Loucy (cell line): ENCODE data around the gene BCL2.

ENCODE experiments used
- H2AFZ ChIP-seq: fragments of 200-600 bp; sonication (generic); 2 replicates; pipeline ENCODE4 v1.6.0; 2016; ENCODE audit warnings: antibody characterized with exemption, mild to moderate bottlenecking, low read length, moderate library complexity
- H3F3A ChIP-seq: fragments of 200-600 bp; 2 replicates; pipeline ENCODE4 v1.6.0; 2016; ENCODE audit warnings: antibody characterized with exemption, low read depth, mild to moderate bottlenecking
- H3K27me3 ChIP-seq: fragments of 200-600 bp; sonication (generic); 2 replicates; pipeline ENCODE4 v1.6.1; 2014; ENCODE audit warnings: low read length, mild to moderate bottlenecking; ENCODE audit not compliant: insufficient read depth, poor library complexity, severe bottlenecking
- H3K36me3 ChIP-seq: fragments of 200-600 bp; sonication (generic); 2 replicates; pipeline ENCODE4 v1.6.1; 2016; ENCODE audit warnings: low read length; ENCODE audit not compliant: insufficient read depth
- H3K4me1 ChIP-seq: fragments of 200-600 bp; sonication (generic); 2 replicates; pipeline ENCODE4 v1.5.1; 2014; ENCODE audit warnings: low read length, mild to moderate bottlenecking; ENCODE audit not compliant: insufficient read depth, poor library complexity, severe bottlenecking
- H3K4me2 ChIP-seq: fragments of 200-600 bp; sonication (generic); 2 replicates; pipeline ENCODE4 v1.6.0; 2014; ENCODE audit warnings: antibody characterized with exemption, low read length, low read depth, mild to moderate bottlenecking; ENCODE audit not compliant: poor library complexity, severe bottlenecking
- H3K4me3 ChIP-seq: fragments of 200-600 bp; sonication (generic); 2 replicates; pipeline ENCODE4 v1.5.1; 2014; ENCODE audit warnings: low read length, mild to moderate bottlenecking, mixed read lengths; ENCODE audit not compliant: poor library complexity, severe bottlenecking
- H3K79me2 ChIP-seq: fragments of 200-600 bp; sonication (generic); 2 replicates; pipeline ENCODE4 v1.6.1; 2014; ENCODE audit warnings: low read length; ENCODE audit not compliant: insufficient read depth
- H3K9ac ChIP-seq: fragments of 200-600 bp; sonication (generic); 2 replicates; pipeline ENCODE4 v1.6.0; 2014; ENCODE audit warnings: mild to moderate bottlenecking, low read depth, low read length, moderate library complexity; ENCODE audit not compliant: poor library complexity, severe bottlenecking
- H3K9me2 ChIP-seq: fragments of 200-600 bp; sonication (generic); replicated peaks from 2 replicates; pipeline ENCODE4 v1.6.1; 2016; ENCODE audit warnings: low read depth, low read length, mixed read lengths
- H3K9me3 ChIP-seq: fragments of 200-600 bp; sonication (generic); 2 replicates; pipeline ENCODE4 v1.6.1; 2014; ENCODE audit warnings: mild to moderate bottlenecking, antibody characterized with exemption, low read length, low read depth; ENCODE audit not compliant: insufficient read depth
- H4K20me1 ChIP-seq: fragments of 200-600 bp; sonication (generic); 2 replicates; pipeline ENCODE4 v1.6.0; 2014; ENCODE audit warnings: antibody characterized with exemption, low read length, mild to moderate bottlenecking; ENCODE audit not compliant: insufficient read depth, poor library complexity, severe bottlenecking
- EZH2phosphoT487 ChIP-seq: fragments of 200-600 bp; IDR thresholded peaks from 2 replicates; pipeline ENCODE4 v1.6.1; 2018; ENCODE audit warnings: antibody characterized with exemption, mild to moderate bottlenecking, moderate library complexity, borderline replicate concordance
- TF ChIP-seq, protein P1 (sequence below): fragments of 200-600 bp; sonication (generic); conservative IDR thresholded peaks from 2 replicates; pipeline ENCODE4 v1.5.1; 2014; ENCODE audit warnings: mild to moderate bottlenecking, antibody characterized with exemption, low read length

Gene BCL2

DNA sequence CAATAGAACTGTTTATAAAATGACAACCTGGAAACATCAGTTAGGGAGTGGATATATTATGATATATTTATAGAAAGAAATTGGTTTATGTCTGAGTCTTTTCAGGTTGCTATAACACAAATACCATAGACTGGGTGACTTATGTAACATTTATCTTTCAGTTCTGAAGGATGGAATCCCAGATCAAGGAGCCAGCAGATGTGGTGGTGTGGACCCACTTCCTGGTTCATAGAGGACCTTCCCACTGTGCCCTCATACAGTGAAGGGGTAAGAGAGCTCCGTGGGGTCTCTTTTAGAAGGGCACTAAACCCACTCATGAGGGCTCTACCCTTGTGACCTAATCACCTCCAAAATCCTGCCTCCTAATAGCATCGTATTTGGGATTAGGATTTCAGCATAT is 86.7 kb downstream of the BCL2 start:
- H3K4me3 ChIP-seq = no peak overlapping the region
- no peak overlapping the region for H3K9ac ChIP-seq
- H3K36me3 ChIP-seq = no peaks in the 10 kb centered on the region
- peaks cover 46% of the 10 kb centered on the region; the same call in 1 of the 2 replicates for H3K79me2 ChIP-seq
- peaks cover 13% of the 10 kb centered on the region for H3K4me1 ChIP-seq
- H3F3A ChIP-seq = no peaks in the 10 kb centered on the region
- H4K20me1 ChIP-seq = no peaks in the 10 kb centered on the region
- TF ChIP-seq EZH2phosphoT487 = no peak
- TF ChIP-seq, protein P1, sequence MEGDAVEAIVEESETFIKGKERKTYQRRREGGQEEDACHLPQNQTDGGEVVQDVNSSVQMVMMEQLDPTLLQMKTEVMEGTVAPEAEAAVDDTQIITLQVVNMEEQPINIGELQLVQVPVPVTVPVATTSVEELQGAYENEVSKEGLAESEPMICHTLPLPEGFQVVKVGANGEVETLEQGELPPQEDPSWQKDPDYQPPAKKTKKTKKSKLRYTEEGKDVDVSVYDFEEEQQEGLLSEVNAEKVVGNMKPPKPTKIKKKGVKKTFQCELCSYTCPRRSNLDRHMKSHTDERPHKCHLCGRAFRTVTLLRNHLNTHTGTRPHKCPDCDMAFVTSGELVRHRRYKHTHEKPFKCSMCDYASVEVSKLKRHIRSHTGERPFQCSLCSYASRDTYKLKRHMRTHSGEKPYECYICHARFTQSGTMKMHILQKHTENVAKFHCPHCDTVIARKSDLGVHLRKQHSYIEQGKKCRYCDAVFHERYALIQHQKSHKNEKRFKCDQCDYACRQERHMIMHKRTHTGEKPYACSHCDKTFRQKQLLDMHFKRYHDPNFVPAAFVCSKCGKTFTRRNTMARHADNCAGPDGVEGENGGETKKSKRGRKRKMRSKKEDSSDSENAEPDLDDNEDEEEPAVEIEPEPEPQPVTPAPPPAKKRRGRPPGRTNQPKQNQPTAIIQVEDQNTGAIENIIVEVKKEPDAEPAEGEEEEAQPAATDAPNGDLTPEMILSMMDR = no peak
- H3K4me2 ChIP-seq = no peak overlapping the region
- H3K9me2 ChIP-seq = no peaks in the 10 kb centered on the region
- no peaks in the 10 kb centered on the region for H3K27me3 ChIP-seq
- no peaks in the 10 kb centered on the region for H3K9me3 ChIP-seq
- H2AFZ ChIP-seq = no peak overlapping the region

DNA sequence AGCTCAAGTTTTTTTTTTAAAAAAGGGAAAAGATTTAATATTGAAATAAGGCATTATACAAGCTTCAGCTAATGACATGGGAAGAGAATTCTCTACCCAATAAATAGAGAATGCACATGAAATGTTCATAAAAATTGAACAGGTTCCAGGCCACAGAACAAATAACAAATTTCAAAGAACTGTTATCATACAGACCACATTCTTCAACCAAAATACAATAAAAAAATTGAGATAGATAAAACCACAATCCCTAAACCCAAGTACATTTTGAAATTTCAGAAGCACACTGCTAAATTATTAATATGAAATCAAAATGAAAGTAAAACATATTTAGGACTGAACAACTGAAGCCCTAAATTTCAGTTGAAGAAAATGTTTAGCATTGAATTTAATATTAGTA is 89.6 kb downstream of the BCL2 start:
- Histone ChIP-seq H3K9me3 (no peaks in the 10 kb centered on the region), H3K79me2 (peaks cover 58% of the 10 kb centered on the region), H4K20me1 (no peaks in the 10 kb centered on the region), H3K4me1 (peaks cover 13% of the 10 kb centered on the region), H3K4me3 (peak overlapping the region; percentile 45), H3K36me3 (0 out of 2 replicates have a peak, but pooled peaks cover 5% of the 10 kb centered on the region), H3K9me2 (no peaks in the 10 kb centered on the region), H3K4me2 (peak overlapping the region; percentile 41), H2AFZ (no peak overlapping the region), H3F3A (no peaks in the 10 kb centered on the region), H3K27me3 (no peaks in the 10 kb centered on the region), H3K9ac (peak overlapping the region; percentile 2)
- TF ChIP-seq, protein P1 = no peak
- TF ChIP-seq EZH2phosphoT487 = no peak

DNA sequence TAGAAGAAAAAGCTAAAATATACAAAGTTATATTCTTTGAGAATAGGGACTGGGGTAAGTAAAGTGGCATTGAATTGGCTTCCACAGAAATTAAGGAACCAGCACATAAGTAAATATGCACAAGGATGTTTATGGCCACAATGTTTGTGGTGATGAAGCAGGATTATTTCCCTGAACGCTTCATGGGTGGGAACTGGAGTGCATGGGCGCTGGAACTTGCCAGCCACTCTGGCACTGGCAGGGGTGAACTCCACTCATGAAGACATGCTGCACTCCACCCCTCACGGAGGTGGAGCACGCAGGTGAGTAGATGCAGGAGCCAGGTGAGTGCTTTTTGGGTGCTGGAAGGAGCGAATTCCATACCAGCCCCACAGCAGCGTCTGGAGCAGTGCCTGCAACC is 94.1 kb downstream of the BCL2 start:
- Histone ChIP-seq H3K9me3 (no peaks in the 10 kb centered on the region), H3K9me2 (no peaks in the 10 kb centered on the region), H3K79me2 (peaks cover 51% of the 10 kb centered on the region), H3F3A (no peaks in the 10 kb centered on the region), H3K4me1 (peaks cover 21% of the 10 kb centered on the region), H3K4me3 (no peak overlapping the region), H3K36me3 (0 out of 2 replicates have a peak, but pooled peaks cover 5% of the 10 kb centered on the region), H3K9ac (no peak overlapping the region), H3K4me2 (no peak overlapping the region), H2AFZ (no peak overlapping the region), H3K27me3 (no peaks in the 10 kb centered on the region), H4K20me1 (no peaks in the 10 kb centered on the region)
- no peak for TF ChIP-seq EZH2phosphoT487
- TF ChIP-seq, protein P1 = no peak
